CD4-positive, alpha-beta T cell treated with Interleukin-4 for 1 hour (primary cell): ENCODE data around the gene FEV.

ENCODE experiments used
- DNase-seq, 2 donors: peaks; one replicate each; pipeline ENCODE4 v3.0.0-alpha.2; 2020 to 2022

Gene FEV

GRCh38 chr2:218992196-218992595 is 7.2 kb upstream of the FEV start:
- DNase-seq, result no peak

DNA sequence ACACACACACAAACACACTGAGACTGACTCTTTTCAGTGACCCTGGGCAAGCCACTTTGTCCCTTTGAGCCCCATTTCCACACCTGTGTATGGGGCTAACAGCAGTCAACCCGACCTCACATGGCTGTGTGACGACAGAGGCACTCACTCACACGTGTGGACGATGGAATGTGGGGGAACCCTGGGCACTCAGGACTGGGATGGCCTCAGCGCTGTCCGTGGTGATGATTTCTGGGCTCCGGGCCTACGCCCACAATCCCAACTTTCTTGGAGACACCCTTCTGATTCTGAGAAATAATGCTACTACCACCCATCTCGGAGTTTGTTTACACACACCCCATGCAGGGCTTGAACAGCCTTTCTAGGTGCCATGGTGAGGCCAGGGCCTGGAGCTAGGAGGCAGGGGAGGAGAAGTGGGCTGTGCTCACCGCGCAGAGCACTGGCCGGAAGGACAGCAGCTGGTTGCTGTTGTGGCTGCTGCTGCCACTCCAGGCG is 6.7 kb upstream of the FEV start:
- DNase-seq, result no peak

DNA sequence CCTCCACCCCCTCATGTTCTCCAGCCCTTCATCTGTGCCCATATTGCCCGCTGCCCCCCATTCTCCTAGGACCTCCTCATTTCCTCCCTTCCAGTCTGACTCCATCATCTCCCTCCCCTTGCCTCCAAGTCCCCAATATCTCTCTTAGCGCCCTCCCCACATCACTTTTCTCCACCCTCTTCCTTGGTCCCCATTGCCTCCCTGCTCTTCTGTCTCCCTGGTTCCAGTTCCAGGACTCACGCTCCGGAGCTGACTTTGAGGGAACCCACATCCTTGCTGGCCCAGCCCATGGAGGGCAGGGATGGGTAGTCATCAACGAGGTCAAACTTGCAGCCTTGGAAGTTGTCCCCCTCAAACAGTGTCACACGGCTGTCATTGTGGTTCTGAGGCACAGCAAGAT is 5.6 kb upstream of the FEV start:
- no peak for DNase-seq

- DNase-seq, result no peak
These were observed 5.1 kb upstream of the FEV start for GRCh38 chr2:218990052-218990451.

DNA sequence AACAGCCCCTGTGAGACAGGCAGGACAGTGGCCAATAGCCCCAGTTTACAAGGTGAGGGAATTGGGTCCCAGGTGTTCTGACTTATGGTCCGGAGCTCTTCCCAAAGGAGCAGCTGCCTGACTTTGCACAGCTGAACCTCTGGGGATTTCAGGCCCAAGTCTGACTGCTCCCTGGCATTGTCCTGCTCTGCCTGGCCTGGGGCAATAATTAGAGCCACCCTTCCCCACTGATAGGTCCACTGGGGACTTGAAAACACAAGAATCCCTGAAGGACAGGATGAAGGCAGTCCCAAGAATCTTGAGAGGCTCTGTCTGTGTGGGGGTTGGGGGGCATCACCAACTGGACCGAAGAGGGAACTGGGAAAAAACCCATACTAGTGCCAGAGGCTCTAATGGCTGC is 3.7 kb upstream of the FEV start:
- no peak for DNase-seq

DNA sequence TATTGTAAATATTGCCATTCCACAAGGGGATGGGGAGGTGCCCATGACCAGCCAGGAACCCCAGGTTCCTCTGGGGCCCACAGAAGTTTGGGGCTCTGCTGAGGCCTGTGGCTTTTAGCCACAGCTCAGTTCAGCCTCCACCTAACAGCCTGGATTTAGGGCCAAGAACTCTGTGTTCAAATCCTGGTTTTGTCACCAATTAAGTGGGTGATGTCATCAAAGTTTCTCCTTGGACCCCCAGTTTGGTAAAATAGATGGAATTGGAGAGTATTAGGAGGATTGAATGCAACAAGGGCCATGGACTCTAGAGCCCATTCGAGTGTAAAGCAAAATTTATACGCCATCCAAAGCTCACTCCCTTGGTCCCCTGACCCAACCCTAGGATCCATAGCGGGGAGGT is 3.2 kb upstream of the FEV start:
- no peak for DNase-seq

GRCh38 chr2:218986148-218986761 is 1.3 kb upstream of the FEV start:
- no peak for DNase-seq

DNA sequence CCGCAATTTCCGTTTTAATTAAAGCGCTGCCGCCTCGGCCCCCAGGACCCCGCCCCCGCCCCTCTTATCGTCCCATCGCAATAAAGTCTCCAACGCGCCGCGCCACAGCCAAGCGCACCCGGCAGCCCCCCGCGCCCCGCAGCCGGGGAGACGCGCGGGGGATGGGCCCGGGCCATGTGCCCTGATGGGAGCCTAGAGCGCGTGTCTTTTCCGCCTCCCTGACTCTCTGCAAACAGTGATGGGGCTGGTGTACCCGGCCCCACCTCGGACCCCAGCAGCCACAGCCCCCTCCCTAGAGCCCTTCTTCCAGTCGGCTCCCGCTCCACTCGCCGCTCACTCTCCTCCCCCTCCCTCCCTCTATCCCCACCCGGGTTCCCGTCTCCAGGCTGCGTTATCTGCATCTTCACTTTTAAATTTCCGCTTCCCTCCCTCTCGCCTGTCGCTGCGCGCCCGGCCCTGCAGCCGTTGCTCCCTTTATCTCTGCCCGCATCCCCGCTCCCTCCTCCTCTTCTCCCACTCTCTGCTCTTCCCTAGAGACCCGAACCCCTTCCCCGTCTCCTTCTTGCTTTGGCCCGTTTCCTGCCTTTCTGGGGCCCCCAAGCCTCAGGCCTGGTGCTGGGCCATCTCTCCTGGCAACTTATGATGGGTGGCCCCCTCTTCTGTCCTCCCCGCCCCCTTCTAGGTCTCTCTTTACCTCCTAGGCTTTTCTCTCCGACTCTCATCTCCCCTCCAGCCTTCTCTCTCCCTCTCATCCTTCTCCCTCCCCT is 524 bp upstream of the FEV start:
- no peak for DNase-seq

DNA sequence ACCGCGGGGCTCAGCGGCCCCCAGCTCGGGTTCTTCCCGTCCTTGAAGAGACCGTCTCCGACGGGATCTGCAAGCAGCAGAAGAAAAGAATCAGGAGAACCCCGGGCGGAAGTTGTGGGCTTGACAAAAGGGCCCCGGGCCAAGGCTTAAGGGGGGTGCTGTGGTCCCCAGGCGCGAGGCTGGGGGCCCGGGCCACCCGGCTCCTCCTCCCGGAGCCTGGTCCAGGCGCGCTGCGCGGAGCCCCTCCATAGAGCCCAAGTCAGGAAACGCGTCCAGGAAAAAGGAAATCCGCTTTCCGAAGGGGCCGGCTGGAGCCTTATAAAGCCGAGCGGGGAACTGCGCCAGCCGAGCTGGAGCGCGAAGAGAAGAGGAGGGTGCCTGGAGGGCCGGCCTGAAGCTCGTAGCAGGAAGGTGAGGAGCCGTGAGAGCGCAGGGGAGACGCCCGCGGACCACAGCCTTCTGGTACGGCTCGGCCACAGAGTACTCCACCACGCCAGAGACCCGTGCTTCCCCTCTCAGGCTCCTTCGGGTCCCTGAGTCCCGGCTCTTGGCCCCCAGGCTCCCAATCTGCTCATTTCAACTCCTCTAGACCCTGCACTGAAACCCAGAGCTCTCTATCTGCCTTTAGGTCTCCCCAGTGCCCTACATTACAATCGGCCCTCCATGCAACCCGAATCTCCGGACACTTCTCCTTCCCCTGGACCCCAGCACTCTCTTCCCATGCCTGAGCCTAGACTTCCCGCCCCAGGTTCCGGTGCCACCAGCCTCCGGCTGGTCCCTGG is 554 bp downstream of the FEV start:
- DNase-seq, result no peak

DNA sequence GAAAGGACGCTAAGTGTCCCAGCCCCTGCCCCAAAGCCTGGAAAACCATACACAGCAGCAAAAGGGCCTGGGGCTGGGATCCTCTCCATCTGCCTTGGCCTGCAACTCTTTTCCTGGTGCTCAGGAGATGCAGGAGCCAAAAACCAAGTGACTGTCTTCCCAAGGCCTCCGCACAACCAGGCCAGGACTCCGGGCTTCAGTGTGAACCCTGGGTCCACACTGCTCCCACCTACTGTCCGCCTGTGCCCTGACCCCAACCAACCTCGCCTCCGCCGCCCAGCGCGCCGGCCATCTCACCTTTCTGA is 1.1 kb downstream of the FEV start:
- no peak for DNase-seq

DNA sequence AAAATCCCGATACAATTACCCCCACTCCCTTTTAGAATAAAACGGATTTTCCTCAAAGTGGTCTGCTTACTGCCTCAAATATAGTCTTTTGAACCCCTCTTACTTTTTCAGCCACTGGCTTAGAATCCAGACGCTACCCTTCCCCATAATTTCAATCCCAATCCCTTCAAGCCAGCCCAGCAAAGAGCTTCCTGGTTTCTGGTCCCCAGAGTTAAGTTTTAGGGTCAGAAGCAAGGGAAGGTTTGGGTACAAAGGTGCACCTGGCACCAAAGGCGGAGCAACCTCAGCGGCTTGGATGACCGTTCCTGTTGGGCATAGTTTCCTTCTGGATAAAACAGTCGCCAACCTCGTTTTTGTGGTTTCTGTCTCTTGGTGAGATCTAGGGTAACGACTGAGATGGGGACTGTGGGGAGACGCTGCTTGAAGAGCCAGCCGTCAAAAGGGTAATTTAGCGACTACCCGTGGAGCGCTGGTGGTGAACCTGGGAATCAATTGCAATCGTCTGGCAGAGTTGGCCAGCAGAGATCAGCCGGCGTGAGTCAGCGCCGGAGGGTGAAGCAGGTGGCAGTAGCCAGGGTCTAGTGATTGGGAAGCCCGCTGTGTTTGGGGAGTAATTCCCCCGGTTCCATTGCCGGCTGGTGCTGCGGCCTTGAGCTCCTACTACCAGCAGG is 1.6 kb downstream of the FEV start:
- no peak for DNase-seq

DNA sequence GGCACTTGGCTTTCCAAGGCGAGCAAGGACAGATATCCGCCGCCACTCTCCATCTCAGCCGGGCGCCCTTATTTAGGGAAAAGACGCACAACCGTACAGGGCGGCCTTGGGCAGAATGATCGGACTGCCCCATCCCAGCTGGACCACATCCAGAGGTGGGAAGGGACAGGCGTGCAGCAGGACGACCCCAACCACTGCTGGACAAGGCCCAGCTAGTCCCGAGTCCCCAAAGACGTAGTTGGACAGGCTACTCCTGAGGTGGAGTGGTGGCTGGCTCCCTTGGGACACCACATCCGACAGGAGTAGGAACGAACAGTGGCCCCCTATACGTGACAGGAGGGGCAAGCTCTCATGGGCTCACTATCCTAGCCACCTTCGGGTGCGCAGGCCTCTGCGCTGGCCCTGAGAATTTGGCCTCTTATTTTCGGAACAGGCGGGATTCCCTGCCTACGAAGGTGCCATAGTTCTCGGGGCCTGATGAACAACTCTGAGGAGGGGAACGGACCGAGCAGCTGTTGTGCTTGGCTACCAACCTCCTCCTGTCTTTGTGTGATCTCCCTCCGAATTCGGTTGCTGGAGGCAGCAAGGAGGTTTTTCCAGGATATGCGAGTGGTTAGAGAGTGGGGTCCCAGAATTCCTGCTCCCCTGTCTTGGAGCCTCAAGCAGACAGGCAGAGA is 2.3 kb downstream of the FEV start:
- no peak for DNase-seq

- DNase-seq, result no peak
These were observed 3.0 kb downstream of the FEV start for GRCh38 chr2:218981881-218982585.

- no peak for DNase-seq
These were observed 3.5 kb downstream of the FEV start for GRCh38 chr2:218981390-218981880.

- DNase-seq, result peak in 1 of 2 donors; percentile 20
These were observed 4.1 kb downstream of the FEV start for GRCh38 chr2:218980735-218981389.

GRCh38 chr2:218979846-218980734 is 4.9 kb downstream of the FEV start:
- DNase-seq, result peak; percentile 78 to 83

DNA sequence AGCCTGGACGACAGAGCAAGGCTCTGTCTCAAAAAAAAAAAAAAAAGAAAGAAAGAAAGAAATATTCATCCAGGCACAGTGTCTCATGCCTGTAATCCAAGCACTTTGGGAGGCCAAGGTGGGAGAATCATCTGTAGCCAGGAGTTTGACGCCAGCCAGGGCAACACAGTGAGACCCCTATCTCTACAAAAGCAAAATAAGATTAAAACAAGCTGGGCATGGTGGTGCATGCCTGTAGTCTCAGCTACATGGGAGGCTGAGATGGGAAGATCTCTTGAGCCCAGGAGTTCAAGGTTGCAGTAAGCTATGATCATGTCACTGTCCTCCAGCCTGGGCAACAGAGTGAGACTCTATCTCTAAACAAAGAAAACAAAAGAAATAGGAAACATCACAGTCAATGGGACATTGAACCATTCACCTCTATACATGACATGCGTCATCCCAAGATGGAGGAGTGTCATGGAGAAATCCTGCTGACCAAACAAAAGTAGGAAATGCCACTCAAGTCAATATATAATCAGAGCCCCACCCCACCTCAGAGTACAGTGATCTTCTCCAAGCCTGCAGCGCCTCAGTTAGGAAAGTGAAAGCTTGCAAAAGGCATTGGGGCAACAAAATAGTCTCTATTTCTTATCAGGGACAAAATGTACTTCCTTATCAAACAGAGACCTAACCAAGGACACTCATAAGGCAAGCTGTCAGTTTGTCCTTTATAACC is 9.8 kb downstream of the FEV start:
- DNase-seq, result no peak

DNA sequence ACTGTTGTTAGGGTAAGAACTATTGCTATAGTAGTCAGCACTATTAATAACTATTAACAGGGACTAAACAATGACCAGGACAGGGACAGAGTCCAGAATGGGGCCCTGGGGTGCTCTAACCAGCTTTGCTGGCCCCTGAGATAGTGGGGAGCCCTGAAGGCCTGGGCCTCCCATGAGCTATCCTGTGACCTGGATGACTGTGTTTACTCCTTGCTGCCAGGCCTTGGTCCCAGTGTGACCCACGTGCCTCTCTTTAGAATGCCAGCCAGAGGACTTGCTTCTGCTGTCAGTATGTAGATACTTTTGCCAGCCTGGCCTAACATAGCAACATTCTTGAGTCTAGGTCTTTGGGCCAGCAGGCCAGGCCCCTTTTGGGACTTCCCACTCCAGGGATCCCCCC is 14.1 kb downstream of the FEV start:
- no peak for DNase-seq

- no peak for DNase-seq
These were observed 20.8 kb downstream of the FEV start for GRCh38 chr2:218964041-218964771.
